A673 (cell line): ENCODE results near the gene CPSF4. TPM values are rescaled to one million over a fixed set of nuclear protein-coding genes. Genes with fewer than 3 reads are reported as not detected.

Experiments
- BruUV-seq: library from RNA; stranded (reverse); fragments of 400-500 nt; replicated peaks from 2 replicates; lab custom pipeline; 2021; lab: Mats Ljungman, UMichigan
- CTCF ChIA-PET: fragments of 300-600 bp; sonication (Branson Sonifier 250); formaldehyde crosslinking; loops from one replicate; lab custom pipeline; 2022; ENCODE audit warnings: antibody characterized with exemption; lab: Charles Lee
- POLR2A ChIA-PET: fragments of 300-600 bp; sonication (Branson Sonifier 250); formaldehyde crosslinking; loops from one replicate; lab custom pipeline; 2022; ENCODE audit warnings: antibody characterized with exemption; ENCODE audit not compliant: low non-redundant PET; lab: Charles Lee
- DNase-seq: peaks from one replicate; pipeline ENCODE4 v3.0.0-alpha.2; 2015; ENCODE audit warnings: low spot score
- H3K27ac ChIP-seq: fragments of 200-600 bp; sonication (generic); 2 replicates; pipeline ENCODE4 v1.5.1; 2016; ENCODE audit warnings: mixed run types, low read depth, mild to moderate bottlenecking, mixed read lengths, antibody characterized with exemption, low read length; ENCODE audit not compliant: poor library complexity, severe bottlenecking
- H3K27me3 ChIP-seq: fragments of 200-600 bp; sonication (generic); replicated peaks from 2 replicates; pipeline ENCODE4 v1.6.1; 2017; ENCODE audit warnings: mixed run types, low read depth, mild to moderate bottlenecking, mixed read lengths, antibody characterized with exemption, low read length; ENCODE audit not compliant: insufficient read depth, poor library complexity
- H3K36me3 ChIP-seq: fragments of 200-600 bp; sonication (generic); 2 replicates; pipeline ENCODE4 v1.6.1; 2016; ENCODE audit warnings: mixed run types, mild to moderate bottlenecking, mixed read lengths, antibody characterized with exemption, low read length; ENCODE audit not compliant: insufficient read depth, poor library complexity, severe bottlenecking
- H3K4me1 ChIP-seq: fragments of 200-600 bp; sonication (generic); 2 replicates; pipeline ENCODE4 v1.6.1; 2017; ENCODE audit warnings: mixed run types, mild to moderate bottlenecking, mixed read lengths, antibody characterized with exemption, low read length; ENCODE audit not compliant: insufficient read depth, poor library complexity, severe bottlenecking
- H3K4me3 ChIP-seq: fragments of 200-600 bp; sonication (generic); 2 replicates; pipeline ENCODE4 v1.5.1; 2016; ENCODE audit warnings: low read depth, mixed run types, mild to moderate bottlenecking, mixed read lengths, low read length; ENCODE audit not compliant: poor library complexity, severe bottlenecking
- H3K9me3 ChIP-seq: fragments of 200-600 bp; sonication (generic); 2 replicates; pipeline ENCODE4 v1.6.1; 2016; ENCODE audit warnings: mixed run types, low read depth, mild to moderate bottlenecking, mixed read lengths, antibody characterized with exemption, low read length; ENCODE audit not compliant: poor library complexity, severe bottlenecking
- CTCF ChIP-seq: fragments of 300-800, 200-600 bp; sonication (generic); conservative IDR thresholded peaks from 2 replicates; pipeline ENCODE4 v1.5.1; 2017; ENCODE audit warnings: low read depth, mild to moderate bottlenecking, antibody characterized with exemption, low read length, moderate library complexity, mixed read lengths
- EZH2 ChIP-seq: fragments of 200-600 bp; sonication (generic); IDR thresholded peaks from 2 replicates; pipeline ENCODE4 v1.6.1; 2017; ENCODE audit warnings: borderline replicate concordance, low read depth, mild to moderate bottlenecking, mixed read lengths, antibody characterized with exemption, low read length; ENCODE audit not compliant: poor library complexity, severe bottlenecking
- intact Hi-C: fragments of 100-400 bp; cut with micrococcal nuclease; formaldehyde crosslinking; loops from one replicate; pipeline ENCODE4 v1.10.0; 2022; ENCODE audit not compliant: unreplicated experiment
- total RNA-seq: library from RNA; stranded (reverse); gene quantifications from 2 replicates; pipeline ENCODE4 v1.2.3, GENCODE V29; 2021

The CPSF4 gene
- total RNA-seq, 1 experiment from 2014 or later, result 75.3 TPM

GRCh38 chr7:99402854-99403253, 35.9 kb upstream of the CPSF4 start:
- TF ChIP-seq CTCF, result no peak
- no peak for TF ChIP-seq EZH2
- BruUV-seq, result no TSS peak
- Histone ChIP-seq H3K4me3 (no peak overlapping the region), H3K4me1 (peaks cover 15% of the 10 kb centered on the region), H3K27ac (no peak overlapping the region), H3K36me3 (peaks cover 58% of the 10 kb centered on the region), H3K27me3 (no peaks in the 10 kb centered on the region), H3K9me3 (no peaks in the 10 kb centered on the region)
- no peak for DNase-seq
- intact Hi-C loops, result no loop called here
- CTCF ChIA-PET, result no interaction called here
- POLR2A ChIA-PET, result no interaction called here

- CTCF ChIA-PET, result interaction anchor here (0.6 kb wide), 1 partner anchor 640 kb away, joined by 4 read pairs; no protein-coding TSS in a partner anchor
- BruUV-seq, result no TSS peak
These were observed 35.0 kb upstream of the CPSF4 start for GRCh38 chr7:99403764-99404163.

GRCh38 chr7:99404235-99404976, 34.3 kb upstream of the CPSF4 start:
- CTCF ChIA-PET, result interaction anchor here (0.6 kb wide), 1 partner anchor 15 kb away, joined by 8 read pairs; no protein-coding TSS in a partner anchor
- no peak for DNase-seq
- H3K36me3 ChIP-seq, result peaks cover 53% of the 10 kb centered on the region
- H3K27ac ChIP-seq, result no peak overlapping the region
- intact Hi-C loops, result no loop called here
- peaks cover 15% of the 10 kb centered on the region for H3K4me1 ChIP-seq
- H3K4me3 ChIP-seq, result no peak overlapping the region
- no peak for TF ChIP-seq CTCF
- no peak for TF ChIP-seq EZH2
- POLR2A ChIA-PET, result no interaction called here
- no peaks in the 10 kb centered on the region for H3K9me3 ChIP-seq
- BruUV-seq, result no TSS peak
- no peaks in the 10 kb centered on the region for H3K27me3 ChIP-seq

More at GRCh38 chr7:99403764-99404163, 35.0 kb upstream of the CPSF4 start:
- POLR2A ChIA-PET, result no interaction called here
- Histone ChIP-seq H3K4me1 (peaks cover 15% of the 10 kb centered on the region), H3K36me3 (peaks cover 54% of the 10 kb centered on the region), H3K9me3 (no peaks in the 10 kb centered on the region), H3K27me3 (no peaks in the 10 kb centered on the region), H3K27ac (no peak overlapping the region), H3K4me3 (no peak overlapping the region)
- intact Hi-C loops, result no loop called here
- no peak for DNase-seq
- no peak for TF ChIP-seq EZH2
- TF ChIP-seq CTCF, result no peak
